Fibroblast of villous mesenchyme (primary cell): ENCODE data around the gene PDF. TPM values are rescaled to one million over a fixed set of nuclear protein-coding genes. Genes with fewer than 3 reads are reported as not detected.

Source experiments
- DNase-seq: peaks from one replicate; pipeline ENCODE4 v3.0.0-alpha.2; 2010; ENCODE audit warnings: low read depth
- H3K4me3 ChIP-seq: 2 replicates; pipeline ENCODE4 v1.5.1; 2011; ENCODE audit warnings: low read depth, mild to moderate bottlenecking, low read length
- total RNA-seq: library from RNA; depleted of rRNA; stranded (reverse); fragments of >200 nt; gene quantifications from 2 replicates; pipeline ENCODE4 v1.2.3, GENCODE V29; 2012
- TF ChIP-seq, protein P1 (sequence below): IDR thresholded peaks from 2 replicates; pipeline ENCODE4 v1.5.1; 2012; ENCODE audit warnings: low read depth, mild to moderate bottlenecking, low read length; ENCODE audit not compliant: insufficient read depth

PDF gene
- total RNA-seq, 1 donor = 11.7 TPM

DNA sequence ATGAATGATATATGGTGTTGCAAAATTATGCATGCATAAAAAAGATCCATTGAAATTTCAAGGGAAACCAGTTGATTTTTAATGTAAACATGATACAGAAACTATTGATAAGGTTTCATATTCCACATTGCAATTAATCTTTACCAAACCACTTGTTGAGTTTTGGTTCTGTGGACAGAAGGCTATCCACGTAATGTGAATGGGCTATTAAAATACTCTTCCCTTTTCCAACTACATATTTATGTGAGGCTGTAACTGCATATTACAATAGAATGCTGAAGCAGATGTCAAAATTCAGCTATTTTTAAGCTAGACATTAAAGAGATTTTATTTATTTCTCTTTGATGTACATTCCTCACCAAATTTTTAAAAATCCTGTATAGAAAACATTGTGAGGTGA lies 53.0 kb downstream of the PDF start:
- TF ChIP-seq, protein P1, sequence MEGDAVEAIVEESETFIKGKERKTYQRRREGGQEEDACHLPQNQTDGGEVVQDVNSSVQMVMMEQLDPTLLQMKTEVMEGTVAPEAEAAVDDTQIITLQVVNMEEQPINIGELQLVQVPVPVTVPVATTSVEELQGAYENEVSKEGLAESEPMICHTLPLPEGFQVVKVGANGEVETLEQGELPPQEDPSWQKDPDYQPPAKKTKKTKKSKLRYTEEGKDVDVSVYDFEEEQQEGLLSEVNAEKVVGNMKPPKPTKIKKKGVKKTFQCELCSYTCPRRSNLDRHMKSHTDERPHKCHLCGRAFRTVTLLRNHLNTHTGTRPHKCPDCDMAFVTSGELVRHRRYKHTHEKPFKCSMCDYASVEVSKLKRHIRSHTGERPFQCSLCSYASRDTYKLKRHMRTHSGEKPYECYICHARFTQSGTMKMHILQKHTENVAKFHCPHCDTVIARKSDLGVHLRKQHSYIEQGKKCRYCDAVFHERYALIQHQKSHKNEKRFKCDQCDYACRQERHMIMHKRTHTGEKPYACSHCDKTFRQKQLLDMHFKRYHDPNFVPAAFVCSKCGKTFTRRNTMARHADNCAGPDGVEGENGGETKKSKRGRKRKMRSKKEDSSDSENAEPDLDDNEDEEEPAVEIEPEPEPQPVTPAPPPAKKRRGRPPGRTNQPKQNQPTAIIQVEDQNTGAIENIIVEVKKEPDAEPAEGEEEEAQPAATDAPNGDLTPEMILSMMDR = no peak
- no peak overlapping the region for H3K4me3 ChIP-seq
- DNase-seq = no peak

Other genes starting within 250 kb of the PDF start
- gene HAS3, start 224.9 kb downstream of the PDF start, total RNA-seq = 0.32 and 0.43 TPM in 2 replicates
- 40.6 and 65.2 TPM in 2 replicates for gene CHTF8, start 198.0 kb downstream of the PDF start, total RNA-seq
- gene UTP4, start 197.9 kb downstream of the PDF start, total RNA-seq = 15.1 and 22.5 TPM in 2 replicates
- gene SNTB2, start 143.4 kb downstream of the PDF start, total RNA-seq = 40.9 and 73.4 TPM in 2 replicates
- 31.1 and 34.1 TPM in 2 replicates for gene VPS4A, start 19.2 kb downstream of the PDF start, total RNA-seq
- 29.0 and 36.3 TPM in 2 replicates for gene COG8, start 9.0 kb upstream of the PDF start, total RNA-seq
- 27.1 and 35.4 TPM in 2 replicates for gene NIP7, start 9.2 kb upstream of the PDF start, total RNA-seq
- gene TMED6, start 21.2 kb upstream of the PDF start, total RNA-seq = 0.64 TPM in 1 of 2 replicates, not detected in the other
- gene TERF2, start 55.4 kb upstream of the PDF start, total RNA-seq = 11.9 and 19.4 TPM in 2 replicates
- gene CYB5B, start 94.0 kb upstream of the PDF start, total RNA-seq = 109 and 142 TPM in 2 replicates
- gene NFAT5, start 235.4 kb upstream of the PDF start, total RNA-seq = 34.5 and 69.1 TPM in 2 replicates